Glomerular endothelial cell (primary cell): Measurements from ENCODE around the gene RAB3A. TPM values are rescaled to one million over a fixed set of nuclear protein-coding genes. Genes with fewer than 3 reads are reported as not detected.
"Not testable (repeated sequence)": the region's sequence is repeated elsewhere in the genome, so short reads cannot be mapped to it uniquely, and the experiment has no call there.

Source experiments
- DNase-seq: peaks from one replicate; pipeline ENCODE4 v3.0.0-alpha.2; 2011; ENCODE audit warnings: low read depth, low spot score; ENCODE audit errors: extremely low read depth
- total RNA-seq: library from RNA; depleted of rRNA; stranded (reverse); fragments of >200 nt; gene quantifications from 2 replicates; pipeline ENCODE4 v1.2.3, GENCODE V29; 2015

The RAB3A gene
- total RNA-seq, 1 donor from 2014 or later = 4.1 TPM

- peak; percentile 92 for DNase-seq
Observed at GRCh38 chr19:18224525-18225354, 20.9 kb upstream of the RAB3A start.

GRCh38 chr19:18223860-18224524, 20.1 kb upstream of the RAB3A start:
- DNase-seq = no peak

GRCh38 chr19:18221815-18222725, 18.2 kb upstream of the RAB3A start:
- DNase-seq = no peak

GRCh38 chr19:18220632-18221275, 16.9 kb upstream of the RAB3A start:
- no peak for DNase-seq

- DNase-seq = no peak
Observed at GRCh38 chr19:18219911-18220631, 16.2 kb upstream of the RAB3A start.

GRCh38 chr19:18218600-18218999, 14.8 kb upstream of the RAB3A start:
- DNase-seq = no peak

- DNase-seq = no peak
Observed at GRCh38 chr19:18218159-18218558, 14.3 kb upstream of the RAB3A start.

GRCh38 chr19:18216789-18217188, 12.9 kb upstream of the RAB3A start:
- DNase-seq = no peak

- DNase-seq = no peak
Observed at GRCh38 chr19:18214779-18215433, 11.1 kb upstream of the RAB3A start.

- DNase-seq = no peak
Observed at GRCh38 chr19:18211683-18212082, 7.8 kb upstream of the RAB3A start.

- not testable (repeated sequence) for DNase-seq
Observed at GRCh38 chr19:18209912-18210311, 6.1 kb upstream of the RAB3A start.

- no peak for DNase-seq
Observed at GRCh38 chr19:18208098-18208951, 4.5 kb upstream of the RAB3A start.

GRCh38 chr19:18206018-18206417, 2.2 kb upstream of the RAB3A start:
- no peak for DNase-seq

GRCh38 chr19:18205200-18205892, 1.5 kb upstream of the RAB3A start:
- no peak for DNase-seq

GRCh38 chr19:18204394-18205199, 755 bp upstream of the RAB3A start:
- DNase-seq = no peak

GRCh38 chr19:18203408-18203862, 407 bp downstream of the RAB3A start:
- no peak for DNase-seq

GRCh38 chr19:18202778-18203407, 949 bp downstream of the RAB3A start:
- no peak for DNase-seq
